Measurements from ENCODE around the gene MAML2.

The MAML2 gene

GRCh38 chr11:96055706-96056387 is 287.1 kb downstream of the MAML2 start:
- DNase-seq: no peak

GRCh38 chr11:96054870-96055705 is 287.9 kb downstream of the MAML2 start:
- DNase-seq: no peak

- no peak for DNase-seq
Measured at GRCh38 chr11:96052921-96053651, 289.9 kb downstream of the MAML2 start.

GRCh38 chr11:96051820-96052219 is 291.2 kb downstream of the MAML2 start:
- no peak for DNase-seq

- no peak for DNase-seq
Measured at GRCh38 chr11:96050435-96051182, 292.4 kb downstream of the MAML2 start.

GRCh38 chr11:96049426-96049825 is 293.6 kb downstream of the MAML2 start:
- DNase-seq: no peak

- peak; percentile 1 for DNase-seq
Measured at GRCh38 chr11:96045622-96046456, 297.2 kb downstream of the MAML2 start.

GRCh38 chr11:96044747-96045146 is 298.2 kb downstream of the MAML2 start:
- DNase-seq: no peak

GRCh38 chr11:96044311-96044710 is 298.7 kb downstream of the MAML2 start:
- DNase-seq: no peak

- DNase-seq: no peak
Measured at GRCh38 chr11:96043291-96043690, 299.7 kb downstream of the MAML2 start.

GRCh38 chr11:96038046-96038445 is 304.9 kb downstream of the MAML2 start:
- DNase-seq: no peak

- DNase-seq: no peak
Measured at GRCh38 chr11:96037405-96037949, 305.5 kb downstream of the MAML2 start.

GRCh38 chr11:96036863-96037262 is 306.1 kb downstream of the MAML2 start:
- DNase-seq: no peak

- no peak for DNase-seq
Measured at GRCh38 chr11:96035740-96036078, 307.3 kb downstream of the MAML2 start.

- no peak for DNase-seq
Measured at GRCh38 chr11:96035031-96035739, 307.8 kb downstream of the MAML2 start.

- no peak for DNase-seq
Measured at GRCh38 chr11:96033599-96033998, 309.4 kb downstream of the MAML2 start.

GRCh38 chr11:96033095-96033494 is 309.9 kb downstream of the MAML2 start:
- DNase-seq: no peak

- no peak for DNase-seq
Measured at GRCh38 chr11:96028746-96029145, 314.2 kb downstream of the MAML2 start.

- DNase-seq: no peak
Measured at GRCh38 chr11:96027021-96027420, 316.0 kb downstream of the MAML2 start.

GRCh38 chr11:96026310-96026709 is 316.7 kb downstream of the MAML2 start:
- DNase-seq: no peak

- no peak for DNase-seq
Measured at GRCh38 chr11:96024666-96025065, 318.3 kb downstream of the MAML2 start.
